GM21381 (cell line): ENCODE data around the gene SERINC4.

Experiments used
- ATAC-seq: cut with Tn5 transposase; IDR thresholded peaks from one replicate; pipeline ENCODE4 v1.9.1; 2021; ENCODE audit warnings: mild to moderate bottlenecking, moderate library complexity; ENCODE audit not compliant: unreplicated experiment

SERINC4 gene

DNA sequence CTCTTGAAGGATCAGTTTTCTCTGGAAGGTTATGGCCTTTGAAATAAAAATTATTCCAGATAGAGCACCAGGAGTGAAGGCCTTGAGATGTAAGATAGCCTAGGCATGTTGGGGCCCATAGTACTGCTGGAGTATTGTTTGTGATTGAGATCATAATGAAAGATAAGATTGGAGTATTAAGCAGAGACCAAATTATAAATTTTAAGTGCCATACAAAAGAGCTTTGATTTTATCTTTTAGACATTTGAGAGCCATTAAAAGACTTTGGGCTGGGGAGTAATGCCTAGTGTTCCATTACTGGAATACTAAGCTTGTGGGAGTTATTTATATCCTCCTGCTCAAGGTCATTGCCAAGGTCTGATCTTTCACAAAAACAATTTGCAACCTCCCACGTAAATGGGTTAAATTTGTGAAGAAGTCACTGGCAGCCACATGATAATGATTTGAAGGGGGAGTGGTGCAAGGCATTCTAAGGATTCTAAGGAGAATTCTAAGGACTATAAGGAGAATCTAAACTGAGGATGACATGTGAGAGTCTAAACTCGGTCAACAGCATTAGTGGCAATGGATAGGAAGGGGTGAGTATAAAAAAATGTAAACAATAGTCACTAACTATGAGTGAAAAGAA is 36.1 kb downstream of the SERINC4 start:
- no peak for ATAC-seq

DNA sequence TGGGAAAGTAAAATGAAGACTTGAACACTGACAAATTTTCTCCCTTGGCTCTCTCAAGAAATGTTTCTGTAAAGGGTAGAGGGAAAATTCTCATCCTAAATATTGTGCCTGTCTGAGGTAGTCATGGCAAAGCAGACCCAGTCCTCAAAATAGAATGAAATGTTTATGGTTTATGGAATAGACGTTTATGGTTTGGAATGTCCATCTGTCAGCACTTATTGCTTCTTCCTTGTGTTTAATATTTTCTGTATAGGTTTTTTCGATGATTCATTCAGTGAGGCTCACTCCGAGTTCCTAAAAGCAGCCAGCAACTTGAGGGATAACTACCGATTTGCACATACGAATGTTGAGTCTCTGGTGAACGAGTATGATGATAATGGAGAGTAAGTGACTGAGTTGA is 37.2 kb downstream of the SERINC4 start:
- no peak for ATAC-seq

DNA sequence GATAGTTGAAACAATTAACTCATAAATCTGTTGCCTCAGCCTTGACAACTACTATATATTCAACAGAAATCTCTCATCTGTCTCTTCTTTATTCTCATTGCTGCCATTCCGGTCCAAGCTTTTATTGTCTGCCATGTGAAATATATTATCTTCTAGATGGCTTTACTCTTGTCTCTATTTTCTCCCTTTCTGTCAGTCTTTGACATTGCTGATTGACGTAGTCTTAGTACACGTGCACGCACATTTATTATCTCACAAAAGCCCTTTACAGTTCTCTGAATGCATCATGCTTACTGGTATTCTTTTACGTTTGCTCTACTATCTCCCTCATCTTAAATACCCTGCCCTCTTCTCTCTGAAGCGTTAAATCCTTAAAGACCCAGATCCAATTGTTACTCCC is 48.1 kb downstream of the SERINC4 start:
- ATAC-seq: no peak

DNA sequence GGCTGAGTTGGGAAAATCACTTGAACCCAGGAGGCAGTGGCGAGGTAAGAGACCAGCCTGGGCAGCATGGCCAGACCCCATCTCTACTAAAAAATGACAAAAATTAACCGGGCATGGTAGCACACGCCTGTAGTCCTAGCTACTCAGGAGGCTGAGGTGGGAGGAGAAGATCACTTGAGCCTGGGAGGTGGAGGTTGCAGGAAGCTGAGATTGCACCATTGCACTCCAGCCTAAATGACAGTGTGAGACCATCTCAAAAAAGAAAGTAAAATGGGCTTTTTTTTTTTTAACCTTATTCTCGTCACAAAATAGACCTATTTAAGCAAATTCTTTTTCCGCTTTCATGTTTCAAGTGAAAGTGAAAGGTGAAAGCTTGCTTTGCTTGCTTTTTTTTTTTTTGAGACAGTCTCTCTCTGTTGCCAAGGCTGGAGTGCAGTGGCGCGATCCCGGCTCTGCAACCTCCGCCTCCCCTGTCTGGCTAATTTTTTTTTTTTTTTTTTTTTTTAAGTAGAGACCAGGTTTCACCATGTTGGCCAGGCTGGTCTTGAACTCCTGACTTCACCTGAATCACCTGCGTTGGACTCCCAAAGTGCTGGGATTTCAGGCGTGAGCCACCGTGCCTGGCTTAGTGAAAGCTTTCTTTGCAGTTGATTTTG is 50.2 kb downstream of the SERINC4 start:
- ATAC-seq: no peak

DNA sequence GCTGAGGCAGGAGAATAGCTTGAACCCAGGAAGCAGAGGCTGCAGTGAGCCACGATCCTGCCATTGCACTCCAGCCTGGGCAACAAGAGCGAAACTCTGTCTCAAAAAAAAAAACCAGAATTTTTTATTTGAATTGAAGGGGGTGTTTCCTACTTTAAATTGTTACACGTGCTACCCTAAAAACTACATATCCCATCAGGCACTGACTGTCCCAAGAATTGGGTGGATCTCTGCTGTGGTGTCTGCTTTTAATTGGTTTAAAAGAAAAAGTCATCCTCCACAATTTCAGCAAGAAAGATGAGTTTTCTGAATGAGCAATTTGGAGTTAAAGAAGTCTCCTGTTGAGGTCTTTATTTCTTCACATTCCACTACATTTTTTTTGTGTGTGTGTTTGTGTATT is 51.6 kb downstream of the SERINC4 start:
- no peak for ATAC-seq

DNA sequence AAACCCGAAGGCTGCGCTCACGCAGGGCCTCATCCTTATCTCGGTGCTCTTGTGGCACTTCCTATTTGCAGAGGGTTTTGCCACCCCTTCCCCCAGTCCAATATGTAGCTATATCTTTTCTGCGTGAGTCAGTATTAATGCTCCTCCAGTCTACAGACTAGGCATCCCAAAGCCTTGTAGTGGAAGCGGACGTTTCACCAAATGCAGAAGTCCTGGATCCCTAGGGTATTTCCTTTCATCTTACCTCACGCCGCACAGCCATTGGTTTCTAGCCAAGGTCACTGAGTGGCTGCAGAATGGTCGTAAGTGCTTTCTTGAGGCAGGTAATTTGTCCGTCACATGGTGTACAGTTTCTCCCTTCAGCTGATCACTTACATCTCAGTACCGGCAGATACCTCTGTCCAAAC is 53.1 kb downstream of the SERINC4 start:
- ATAC-seq: peak; percentile 11

DNA sequence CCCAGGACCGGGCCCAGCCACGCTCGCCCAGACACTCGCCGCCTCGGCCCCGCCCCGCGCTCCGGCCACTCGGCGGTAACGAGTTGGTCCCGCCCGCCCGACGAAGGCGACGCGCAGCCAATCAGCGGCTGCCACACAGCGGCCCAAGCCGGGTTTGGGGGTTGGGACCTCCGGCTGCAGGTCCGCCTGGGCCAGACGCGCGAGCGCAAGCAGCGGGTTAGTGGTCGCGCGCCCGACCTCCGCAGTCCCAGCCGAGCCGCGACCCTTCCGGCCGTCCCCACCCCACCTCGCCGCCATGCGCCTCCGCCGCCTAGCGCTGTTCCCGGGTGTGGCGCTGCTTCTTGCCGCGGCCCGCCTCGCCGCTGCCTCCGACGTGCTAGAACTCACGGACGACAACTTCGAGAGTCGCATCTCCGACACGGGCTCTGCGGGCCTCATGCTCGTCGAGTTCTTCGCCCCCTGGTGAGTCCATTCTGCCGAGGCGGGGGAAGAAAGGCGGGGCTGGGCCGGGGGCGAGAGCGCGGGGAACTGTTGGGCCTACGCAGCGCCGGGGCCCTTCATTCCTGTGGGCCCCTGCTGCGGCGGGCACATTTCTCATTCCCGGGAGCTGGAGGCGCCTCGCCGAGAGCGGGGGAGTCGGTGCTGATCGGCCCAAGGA is 53.6 kb downstream of the SERINC4 start, which contains the start of gene PDIA3:
PDIA3 (plus strand) TSS at position 194 of the 658 bp plus-strand sequence; CDS start at position 296, 102 bp downstream.
- ATAC-seq: peak; percentile 73
